Common myeloid progenitor, CD34-positive (primary cell): ENCODE measurements around the gene SLC24A3.

ENCODE experiments used
- CTCF ChIA-PET: fragments of 350-600 bp; sonication (Branson Sonifier 250); formaldehyde crosslinking; loops from one replicate; lab custom pipeline; 2021; ENCODE audit warnings: antibody characterized with exemption; lab: Charles Lee
- POLR2A ChIA-PET: fragments of 350-600 bp; sonication (Branson Sonifier 250); formaldehyde crosslinking; loops from one replicate; lab custom pipeline; 2021; ENCODE audit warnings: antibody characterized with exemption; lab: Charles Lee
- DNase-seq, 3 donors: peaks; one replicate each; pipeline versions ENCODE4 v3.0.0 to v3.0.0-alpha.2; 2013
- H3K27ac ChIP-seq, 2 experiments: 1 replicate in 1 of 2; 2 replicates in 1 of 2; pipeline ENCODE4 v1.7.0; 2013; ENCODE audit warnings: inconsistent platforms in 2 of 2, low read length in 2 of 2, mild to moderate bottlenecking in 2 of 2, low read depth in 1 of 2, moderate library complexity in 1 of 2; ENCODE audit not compliant: severe bottlenecking in 2 of 2, insufficient read depth in 1 of 2, poor library complexity in 1 of 2
- H3K27me3 ChIP-seq, 5 experiments: replicated peaks in 2 of 5; 1 replicate in 3 of 5; 2 replicates in 2 of 5; pipeline versions ENCODE4 v1.6.1 to v1.7.0; 2013; ENCODE audit warnings: low read length in 4 of 5, mild to moderate bottlenecking in 2 of 5, moderate library complexity in 2 of 5, inconsistent platforms in 1 of 5; ENCODE audit not compliant: insufficient read depth in 5 of 5, control insufficient read depth in 4 of 5
- H3K36me3 ChIP-seq, 4 experiments: 1 replicate in 2 of 4; 2 replicates in 2 of 4; pipeline versions ENCODE4 v1.6.1 to v1.7.0; 2013; ENCODE audit warnings: low read length in 3 of 4, control low read depth in 1 of 4, mild to moderate bottlenecking in 1 of 4; ENCODE audit not compliant: control insufficient read depth in 4 of 4, insufficient read depth in 4 of 4
- H3K4me1 ChIP-seq, 4 experiments: 1 replicate in 3 of 4; 2 replicates in 1 of 4; pipeline versions ENCODE4 v1.6.1 to v1.7.1; 2013; ENCODE audit warnings: low read length in 3 of 4, mild to moderate bottlenecking in 3 of 4, control low read depth in 1 of 4, inconsistent platforms in 1 of 4, moderate library complexity in 1 of 4; ENCODE audit not compliant: control insufficient read depth in 4 of 4, insufficient read depth in 4 of 4; ENCODE audit errors: control extremely low read depth in 1 of 4
- H3K4me3 ChIP-seq, 7 experiments: 1 replicate in 4 of 7; 2 replicates in 3 of 7; pipeline versions ENCODE4 v1.5.1 to v1.7.0; 2013; ENCODE audit warnings: mild to moderate bottlenecking in 7 of 7, low read length in 6 of 7, moderate library complexity in 6 of 7, inconsistent platforms in 2 of 7, low read depth in 2 of 7, control low read depth in 1 of 7; ENCODE audit not compliant: insufficient read depth in 4 of 7, control insufficient read depth in 1 of 7; ENCODE audit errors: extremely low read depth in 1 of 7
- H3K9me3 ChIP-seq, 5 experiments: 1 replicate in 4 of 5; 2 replicates in 1 of 5; pipeline versions ENCODE4 v1.6.1 to v1.7.1; 2013; ENCODE audit warnings: low read length in 4 of 5, mild to moderate bottlenecking in 2 of 5, inconsistent platforms in 1 of 5, low read depth in 1 of 5, moderate library complexity in 1 of 5; ENCODE audit not compliant: control insufficient read depth in 4 of 5, insufficient read depth in 2 of 5; ENCODE audit errors: control extremely low read depth in 1 of 5
- WGBS: methylation state at CpG from one replicate; pipeline ENCODE4 v1.1.5; 2013; ENCODE audit not compliant: insufficient coverage; 5-methylcytosine and 5-hydroxymethylcytosine counted together

Gene SLC24A3

GRCh38 chr20:19411811-19412210 is 199.4 kb downstream of the SLC24A3 start:
- H3K27ac ChIP-seq, result no peak overlapping the region
- H3K4me1 ChIP-seq, result peaks cover 0 to 9% (median 0%) of the 10 kb centered on the region in 4 experiments
- H3K4me3 ChIP-seq, result no peak overlapping the region
- POLR2A ChIA-PET, result no interaction called here
- 100% methylated on average over 1 of the region's 3 CpGs for WGBS
- no peaks in the 10 kb centered on the region for H3K27me3 ChIP-seq
- DNase-seq, result no peak
- CTCF ChIA-PET, result no interaction called here
- H3K9me3 ChIP-seq, result no peaks in the 10 kb centered on the region
- H3K36me3 ChIP-seq, result no peaks in the 10 kb centered on the region

GRCh38 chr20:19412254-19412653 is 199.8 kb downstream of the SLC24A3 start:
- ChIA-PET CTCF (no interaction called here), POLR2A (no interaction called here)
- H3K4me3 ChIP-seq, result no peak overlapping the region
- H3K27ac ChIP-seq, result no peak overlapping the region
- 90% methylated on average over 3 of the region's 3 CpGs for WGBS
- no peaks in the 10 kb centered on the region for H3K9me3 ChIP-seq
- no peak for DNase-seq
- H3K36me3 ChIP-seq, result no peaks in the 10 kb centered on the region
- H3K4me1 ChIP-seq, result peaks cover 0 to 10% (median 0%) of the 10 kb centered on the region in 4 experiments
- H3K27me3 ChIP-seq, result no peaks in the 10 kb centered on the region

DNA sequence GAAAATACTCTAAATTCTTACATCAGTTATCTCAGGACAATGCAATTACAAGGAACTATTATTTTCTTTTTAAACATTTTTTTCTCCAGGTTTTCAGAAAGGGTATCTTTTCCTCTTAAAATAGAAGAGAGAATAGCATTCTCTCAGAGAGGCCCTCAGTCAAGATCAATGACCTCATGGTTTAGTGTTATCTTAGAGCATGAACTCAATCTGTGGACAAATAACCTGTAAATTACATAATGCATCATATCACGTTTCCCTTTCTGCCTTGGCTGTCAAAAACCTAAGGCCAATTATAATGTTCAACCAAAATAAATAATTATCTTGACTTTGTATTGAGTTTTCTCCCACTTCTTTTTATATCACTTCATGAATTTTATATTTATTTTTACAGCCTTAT is 202.2 kb downstream of the SLC24A3 start:
- Histone ChIP-seq H3K4me1 (peaks cover 0 to 8% (median 5%) of the 10 kb centered on the region in 4 experiments), H3K27ac (no peak overlapping the region), H3K27me3 (no peaks in the 10 kb centered on the region), H3K36me3 (no peaks in the 10 kb centered on the region), H3K9me3 (no peaks in the 10 kb centered on the region), H3K4me3 (no peak overlapping the region)
- no CpG with 5 or more reads among the region's 1 CpG for WGBS
- CTCF ChIA-PET, result interaction anchor here (1.3 kb wide), 1 partner anchor 8 kb away, joined by 4 read pairs; no protein-coding TSS in a partner anchor
- POLR2A ChIA-PET, result no interaction called here
- no peak for DNase-seq

GRCh38 chr20:19415786-19416185 is 203.3 kb downstream of the SLC24A3 start:
- Histone ChIP-seq H3K27ac (no peak overlapping the region), H3K4me1 (peaks cover 0 to 9% (median 5%) of the 10 kb centered on the region in 4 experiments), H3K4me3 (no peak overlapping the region), H3K27me3 (no peaks in the 10 kb centered on the region), H3K36me3 (no peaks in the 10 kb centered on the region), H3K9me3 (no peaks in the 10 kb centered on the region)
- no peak for DNase-seq
- WGBS, result no CpG with 5 or more reads among the region's 1 CpG
- POLR2A ChIA-PET, result no interaction called here
- CTCF ChIA-PET, result interaction anchor here (0.5 kb wide), 1 partner anchor 19 kb away, joined by 3 read pairs; no protein-coding TSS in a partner anchor

DNA sequence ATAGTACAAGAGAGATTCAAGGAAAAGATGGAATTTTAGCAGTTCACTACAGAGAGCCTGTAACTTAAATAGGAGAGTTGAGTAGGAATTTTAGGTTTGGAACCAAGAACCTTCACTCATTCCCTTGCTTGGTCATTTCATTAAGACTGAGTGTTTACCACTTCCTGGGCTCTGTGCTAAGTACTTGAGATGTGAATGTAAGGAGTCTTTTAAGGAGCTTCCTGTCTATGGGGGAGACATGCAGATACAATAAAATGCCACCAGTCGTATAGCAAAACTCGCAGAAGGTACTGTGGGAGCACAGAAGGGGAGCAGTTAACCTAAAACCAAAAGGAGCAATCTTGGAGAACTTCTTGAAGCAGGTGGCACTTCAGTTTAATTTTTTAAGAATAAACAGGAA is 204.2 kb downstream of the SLC24A3 start:
- Histone ChIP-seq H3K27me3 (no peaks in the 10 kb centered on the region), H3K4me1 (peaks cover 0 to 9% (median 5%) of the 10 kb centered on the region in 4 experiments), H3K27ac (no peak overlapping the region), H3K9me3 (peaks cover 0 to 4% (median 0%) of the 10 kb centered on the region in 5 experiments), H3K36me3 (no peaks in the 10 kb centered on the region), H3K4me3 (no peak overlapping the region)
- CTCF ChIA-PET, result no interaction called here
- DNase-seq, result no peak
- POLR2A ChIA-PET, result no interaction called here
- WGBS, result no CpG with 5 or more reads among the region's 2 CpGs

GRCh38 chr20:19419396-19419795 is 207.0 kb downstream of the SLC24A3 start:
- Histone ChIP-seq H3K27ac (no peak overlapping the region), H3K4me3 (no peak overlapping the region), H3K9me3 (peaks cover 0 to 5% (median 0%) of the 10 kb centered on the region in 5 experiments), H3K36me3 (no peaks in the 10 kb centered on the region), H3K4me1 (peaks cover 0 to 26% (median 11%) of the 10 kb centered on the region in 4 experiments), H3K27me3 (no peaks in the 10 kb centered on the region)
- no peak for DNase-seq
- ChIA-PET POLR2A (no interaction called here), CTCF (no interaction called here)
- 80% methylated on average over 4 of the region's 4 CpGs for WGBS

- no peaks in the 10 kb centered on the region for H3K36me3 ChIP-seq
- peaks cover 0 to 5% (median 0%) of the 10 kb centered on the region in 5 experiments for H3K9me3 ChIP-seq
- POLR2A ChIA-PET, result no interaction called here
- H3K27ac ChIP-seq, result no peak overlapping the region
- H3K4me3 ChIP-seq, result no peak overlapping the region
- 91% methylated on average over 8 of the region's 9 CpGs for WGBS
- H3K27me3 ChIP-seq, result no peaks in the 10 kb centered on the region
- CTCF ChIA-PET, result interaction anchor here (0.9 to 1.3 kb wide), 5 partner anchors 10 to 210 kb away, joined by 3 to 4 read pairs (median 3); no protein-coding TSS in a partner anchor
- peaks cover 2 to 27% (median 12%) of the 10 kb centered on the region in 4 experiments for H3K4me1 ChIP-seq
- no peak for DNase-seq
These were observed 210.9 kb downstream of the SLC24A3 start for GRCh38 chr20:19423097-19423899.
